Cardiac septum (tissue), 1 donor: ENCODE measurements around the gene PARM1. TPM values are rescaled to one million over a fixed set of nuclear protein-coding genes. Genes with fewer than 3 reads are reported as not detected.
"Not testable (repeated sequence)": the region's sequence is repeated elsewhere in the genome, so short reads cannot be mapped to it uniquely, and the experiment has no call there.

ENCODE experiments used
- DNase-seq: peaks from one replicate; pipeline ENCODE4 v3.0.0-alpha.2; 2020; ENCODE audit warnings: low spot score
- intact Hi-C: fragments of 100-400 bp; cut with DNase I; formaldehyde crosslinking; loops from one replicate; pipeline ENCODE4 v1.14.0; 2022
- total RNA-seq: library from RNA; stranded (reverse); fragmentation: NEBNext Ultra II Directional; extraction: Animal tissue kit (Norgen Biotek cat#: 25700); gene quantifications from one replicate; pipeline ENCODE4 v1.2.1, GENCODE V29; 2021
- donor health status: DM: no; HTN: no; CAD: no.

PARM1 gene
- total RNA-seq, 1 donor from 2014 or later: 74.4 TPM

DNA sequence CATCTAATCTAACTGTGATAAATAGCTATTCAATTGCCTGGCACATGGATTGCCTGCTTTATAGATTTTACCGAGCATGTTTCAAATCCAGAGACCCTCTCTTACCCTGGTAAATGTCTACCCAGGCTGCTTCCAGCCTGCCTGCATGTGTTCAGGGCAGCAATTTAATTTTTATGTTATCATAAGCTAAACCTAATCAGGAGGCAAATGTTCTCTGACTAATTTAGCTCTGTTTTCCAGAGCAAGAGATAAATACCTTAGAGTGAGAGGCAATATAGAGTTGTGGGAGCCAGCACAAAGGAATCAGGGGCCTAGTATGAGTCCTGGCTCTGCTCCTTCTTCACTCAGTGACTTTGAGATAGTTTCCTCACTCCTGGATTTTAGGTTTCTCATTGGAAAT is 37.7 kb downstream of the PARM1 start:
- no peak for DNase-seq
- intact Hi-C loops: loop anchor here (2.0 to 5.0 kb wide), 2 partner anchors 36 to 47 kb away; no protein-coding TSS in a partner anchor

DNA sequence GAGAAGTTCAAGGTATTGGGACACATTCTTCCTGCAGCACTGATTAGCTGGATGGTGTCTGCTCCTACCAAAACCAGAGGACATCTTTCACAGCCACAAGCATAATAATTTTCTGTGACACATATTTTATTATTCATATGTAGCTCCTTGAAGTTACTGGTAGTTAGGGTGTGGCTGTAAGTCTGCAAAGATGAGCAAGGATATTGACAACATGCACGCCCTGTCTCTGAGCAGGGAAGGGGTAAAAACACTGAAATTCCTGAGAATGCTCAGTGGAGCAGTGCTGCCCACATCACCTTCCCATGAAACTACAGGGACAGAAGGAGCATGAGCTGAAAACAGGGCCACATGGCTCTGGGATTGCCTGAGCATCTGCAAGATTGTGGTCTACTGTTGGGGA is 38.9 kb downstream of the PARM1 start:
- intact Hi-C loops: loop anchor here (2.0 to 5.0 kb wide), 2 partner anchors 37 to 45 kb away; no protein-coding TSS in a partner anchor
- DNase-seq: no peak

DNA sequence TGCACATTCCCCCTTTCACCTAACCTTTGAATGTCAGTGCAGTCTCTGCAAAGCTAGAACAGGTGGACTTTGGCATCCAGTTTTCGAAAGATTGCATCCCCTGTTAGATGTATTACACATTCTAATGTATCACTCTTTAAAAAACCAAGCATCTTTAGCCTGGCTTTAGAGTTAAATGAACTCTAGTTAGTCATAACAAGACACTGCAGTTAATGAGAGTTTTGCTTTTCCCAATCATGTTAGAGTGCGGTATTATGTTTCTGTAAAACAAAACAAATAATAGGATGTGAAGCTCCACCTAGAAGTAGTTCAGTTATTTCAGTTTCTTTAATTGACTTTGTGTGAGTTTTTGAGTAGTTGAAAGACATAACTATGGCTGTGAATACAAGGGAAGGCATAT is 42.2 kb downstream of the PARM1 start:
- DNase-seq: no peak
- intact Hi-C loops: no loop called here

DNA sequence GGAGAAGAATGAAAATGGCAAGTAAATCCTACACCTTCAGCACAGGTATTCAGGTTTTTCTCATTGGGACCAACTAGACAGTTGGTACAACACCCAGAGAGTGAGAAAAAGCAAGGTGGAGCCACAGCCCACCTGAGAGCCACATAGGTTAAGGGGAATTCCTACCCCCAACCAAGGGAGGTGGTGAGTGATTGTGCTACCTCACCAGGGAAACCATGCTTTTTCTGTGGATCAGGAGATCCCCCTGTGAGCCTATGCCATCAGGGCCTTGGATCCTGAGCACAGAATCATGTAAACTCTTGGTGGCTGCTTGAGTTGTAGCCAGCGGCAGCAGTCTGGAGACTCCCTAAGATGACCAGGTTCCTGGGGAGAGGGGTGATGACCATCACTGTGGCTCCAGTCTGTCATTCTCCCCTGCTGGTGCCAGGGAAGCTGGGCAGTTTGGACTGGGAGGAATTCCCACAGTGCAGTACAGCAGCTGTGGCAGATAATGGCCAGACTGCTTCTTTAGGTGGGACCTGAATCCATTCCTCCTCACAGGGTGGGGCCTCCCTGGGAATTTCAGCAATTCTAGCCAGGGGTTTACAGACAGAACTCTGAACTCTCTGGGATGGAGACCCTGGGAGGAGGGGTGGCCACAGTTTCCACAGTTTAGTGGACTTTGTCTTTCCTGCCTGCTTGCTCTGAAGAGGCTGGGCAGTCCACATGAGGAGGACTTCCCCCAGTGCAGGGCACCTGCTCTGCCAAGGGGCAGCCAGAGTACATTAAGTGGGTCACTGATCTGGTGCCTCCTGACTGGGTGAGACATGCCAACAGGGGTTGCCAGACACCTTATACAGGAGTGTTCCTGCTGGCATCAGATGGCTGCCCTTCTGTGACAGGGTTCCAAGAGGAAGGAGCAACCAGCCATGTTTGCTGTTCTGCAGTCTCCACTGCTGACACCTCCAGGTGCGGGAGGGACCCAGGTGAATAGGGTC is 43.2 kb downstream of the PARM1 start:
- intact Hi-C loops: no loop called here
- DNase-seq: no peak

DNA sequence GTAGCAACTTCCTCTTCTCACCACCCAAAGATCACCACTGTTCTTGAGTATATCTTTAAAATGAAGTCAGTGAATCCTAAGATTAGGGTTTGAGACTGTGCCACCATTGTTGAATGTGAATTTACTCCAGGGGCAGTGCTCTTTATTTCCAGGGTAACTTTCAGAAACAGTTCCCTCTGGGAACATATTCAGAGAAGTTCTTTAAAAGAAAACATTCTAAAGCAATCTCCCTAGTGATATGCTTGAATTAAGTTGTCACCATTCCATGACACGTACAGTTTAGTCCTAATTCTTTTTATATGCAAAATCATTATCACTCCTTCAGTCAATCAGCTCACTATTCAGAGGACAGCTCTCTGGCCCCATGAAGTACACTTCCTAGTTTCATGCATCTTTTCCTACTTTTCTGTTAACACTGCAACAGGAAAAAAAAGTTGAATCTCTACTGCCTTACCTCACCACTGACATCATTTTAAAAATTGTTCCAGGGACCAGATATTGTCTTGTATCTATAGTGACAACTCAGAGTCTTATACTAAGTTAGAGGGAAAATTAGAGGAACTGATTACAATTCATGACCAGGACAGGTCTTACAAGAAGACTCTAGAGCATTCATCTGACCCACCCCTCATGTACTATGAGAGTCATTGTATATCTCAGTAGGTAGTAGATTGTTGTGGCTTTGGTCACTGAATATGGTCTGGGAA is 49.8 kb downstream of the PARM1 start:
- intact Hi-C loops: no loop called here
- DNase-seq: no peak

DNA sequence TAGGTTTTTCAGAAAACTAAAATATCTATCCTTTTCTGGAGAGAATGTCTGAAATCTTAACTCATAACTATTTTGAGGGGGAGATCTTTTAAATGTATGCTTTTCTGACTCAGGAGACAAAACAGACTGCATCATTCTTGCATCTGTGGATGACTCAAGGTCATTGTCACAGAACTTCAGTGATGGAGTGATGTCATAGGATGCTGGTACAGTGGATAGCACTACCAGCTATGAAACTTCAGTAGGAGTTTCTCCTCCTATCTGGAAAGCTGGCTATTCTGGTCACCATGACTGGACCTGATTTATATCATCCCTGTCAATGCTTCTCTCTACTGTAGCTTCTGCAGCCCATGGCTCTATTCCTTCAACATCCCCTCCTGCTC is 50.3 kb downstream of the PARM1 start:
- intact Hi-C loops: no loop called here
- DNase-seq: no peak

DNA sequence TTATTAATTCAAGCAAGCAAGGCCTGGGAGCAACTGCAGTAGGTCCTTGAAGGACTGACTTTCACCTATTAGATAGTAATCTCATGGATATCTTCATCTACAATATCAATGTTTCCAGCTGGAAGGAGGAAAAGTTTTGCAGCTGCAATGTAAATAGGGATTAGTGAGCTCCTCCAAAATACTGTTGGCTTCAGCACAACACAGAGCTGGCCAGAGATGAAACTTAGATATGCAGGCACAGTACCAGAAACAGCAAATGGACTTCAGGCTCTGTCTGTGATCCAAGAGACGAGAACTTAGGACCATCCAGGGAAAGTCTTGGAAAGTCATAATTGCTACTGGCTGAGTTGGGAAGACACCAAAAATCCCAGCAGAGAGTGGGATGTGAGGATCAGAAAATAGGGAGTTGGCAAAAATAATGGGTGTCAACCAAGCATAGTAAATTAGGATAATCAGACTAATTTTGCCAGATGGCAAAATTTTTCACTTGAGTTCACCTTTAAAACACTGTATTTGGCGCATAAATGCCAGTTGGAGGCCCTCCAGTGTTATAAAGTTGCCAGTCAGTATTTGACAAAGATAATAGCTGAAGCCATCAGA is 57.5 kb downstream of the PARM1 start:
- intact Hi-C loops: no loop called here
- no peak for DNase-seq

DNA sequence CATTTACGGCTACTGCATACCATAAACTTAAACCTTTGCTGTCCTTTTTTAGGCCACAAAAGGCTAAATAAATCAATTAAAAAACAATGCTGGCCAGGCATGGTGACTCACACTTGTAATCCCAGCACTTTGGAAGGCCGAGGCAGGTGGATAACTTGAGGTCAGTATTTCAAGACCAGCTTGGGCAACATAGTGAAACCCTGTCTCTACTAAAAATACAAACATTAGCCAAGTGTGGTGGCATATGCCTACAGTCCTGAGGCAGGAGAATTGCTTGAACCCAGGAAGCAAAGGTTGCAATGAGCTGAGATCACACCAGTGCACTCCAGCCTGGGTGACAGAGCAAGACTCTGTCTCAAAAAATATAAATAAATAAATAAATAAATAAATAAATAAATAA is 61.5 kb downstream of the PARM1 start:
- DNase-seq, intact Hi-C loops: not testable (repeated sequence)

DNA sequence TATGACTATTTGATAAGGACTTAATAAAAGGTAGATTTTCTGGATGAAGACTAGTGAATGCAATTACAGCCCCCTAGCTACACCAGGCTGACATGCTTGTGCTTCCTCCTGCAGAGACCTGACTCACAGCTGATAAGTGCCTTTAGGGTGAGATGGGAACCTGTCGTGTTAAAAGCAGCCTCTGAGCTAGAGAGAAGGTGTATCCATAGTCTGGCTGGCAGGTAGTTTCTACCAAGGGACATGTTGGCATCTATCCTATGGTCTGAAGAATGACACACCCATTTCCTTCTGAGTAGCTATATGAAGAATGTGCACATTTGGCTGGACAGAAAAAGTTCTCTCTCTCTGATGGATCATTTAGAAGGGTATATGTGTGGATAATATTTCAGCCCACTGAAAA is 64.1 kb downstream of the PARM1 start:
- no peak for DNase-seq
- intact Hi-C loops: no loop called here

DNA sequence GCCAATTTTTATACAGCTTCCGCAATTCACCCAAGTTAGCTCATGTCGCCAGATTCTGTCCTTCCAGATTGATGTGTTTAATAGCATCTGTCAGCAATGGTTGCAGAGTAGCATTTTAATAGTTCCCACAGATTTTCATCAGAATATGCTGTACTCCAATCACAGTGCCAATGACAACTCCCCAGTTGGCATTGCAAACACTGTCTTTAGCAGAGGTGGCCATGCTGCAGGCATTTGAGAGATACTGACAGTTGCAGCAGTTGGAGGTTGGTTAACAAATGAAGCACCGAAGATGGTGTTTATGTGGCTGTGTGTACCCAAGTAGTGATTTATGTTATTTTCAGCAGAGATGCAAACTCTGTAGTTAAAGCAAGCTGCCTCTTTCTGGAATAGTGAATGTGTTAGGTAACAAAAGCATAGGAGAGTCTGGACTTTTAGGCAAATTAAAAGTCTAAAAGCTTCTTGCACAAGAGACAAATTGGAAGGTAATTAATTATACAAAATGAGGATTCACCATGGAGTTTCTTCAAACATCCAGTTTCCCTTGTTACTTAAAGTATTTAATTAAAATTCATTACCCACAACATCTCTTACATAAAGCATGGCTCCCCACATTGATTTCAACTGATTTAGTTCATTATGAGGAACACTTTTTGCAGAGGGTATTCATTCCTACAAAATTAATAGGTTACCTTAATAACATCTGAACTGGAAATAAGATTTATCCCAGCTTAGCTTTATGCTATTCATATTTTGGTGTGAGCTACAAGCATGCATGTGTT is 65.2 kb downstream of the PARM1 start:
- intact Hi-C loops: no loop called here
- DNase-seq: no peak

DNA sequence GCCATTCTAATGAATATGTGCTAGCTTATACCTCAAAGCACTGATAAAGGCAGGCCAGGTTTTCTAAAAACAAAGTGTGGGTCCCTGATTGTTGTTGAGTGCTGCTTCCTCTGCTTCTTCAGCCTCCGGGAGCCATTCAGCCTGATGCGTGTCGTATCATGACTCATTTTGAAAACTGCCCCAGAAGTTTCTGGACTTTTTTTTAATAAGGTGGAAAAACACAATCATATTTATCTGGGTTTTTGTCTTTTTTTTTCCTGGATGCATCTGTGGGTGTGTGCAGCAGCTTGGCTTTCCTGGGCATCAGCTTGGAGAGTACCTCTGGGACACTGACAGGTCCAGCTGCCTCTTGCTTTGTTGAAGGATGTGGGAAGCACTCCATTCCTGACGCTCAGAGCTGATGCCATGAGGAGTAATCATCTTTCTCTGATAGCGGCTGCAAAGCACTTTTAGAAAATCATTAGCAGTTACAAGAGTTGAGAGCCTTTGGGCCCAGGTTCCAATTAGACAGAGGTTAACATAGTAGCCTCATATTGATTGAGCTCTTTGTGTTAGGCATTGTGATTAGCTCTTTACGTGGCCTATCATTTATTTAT is 66.9 kb downstream of the PARM1 start:
- intact Hi-C loops: no loop called here
- DNase-seq: no peak

DNA sequence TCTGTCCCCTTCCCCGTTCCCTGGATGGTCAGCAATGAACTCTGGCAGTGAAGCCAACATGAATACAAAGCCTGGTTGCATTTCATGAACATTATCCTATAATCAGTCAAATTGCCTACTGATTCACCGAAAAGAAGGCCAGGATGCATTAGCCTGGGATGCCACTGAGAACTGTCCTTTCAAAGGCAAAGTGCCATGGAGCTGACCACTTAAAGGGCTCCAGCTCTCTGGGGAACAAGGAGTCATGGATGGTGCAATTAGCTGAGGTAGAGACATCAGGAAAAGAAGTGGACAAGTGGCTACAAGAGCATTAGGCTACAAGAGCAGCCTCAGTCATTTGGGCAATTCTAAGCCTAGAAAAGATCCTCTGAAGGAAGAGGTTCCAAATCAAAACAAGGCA is 69.0 kb downstream of the PARM1 start:
- intact Hi-C loops: no loop called here
- no peak for DNase-seq

DNA sequence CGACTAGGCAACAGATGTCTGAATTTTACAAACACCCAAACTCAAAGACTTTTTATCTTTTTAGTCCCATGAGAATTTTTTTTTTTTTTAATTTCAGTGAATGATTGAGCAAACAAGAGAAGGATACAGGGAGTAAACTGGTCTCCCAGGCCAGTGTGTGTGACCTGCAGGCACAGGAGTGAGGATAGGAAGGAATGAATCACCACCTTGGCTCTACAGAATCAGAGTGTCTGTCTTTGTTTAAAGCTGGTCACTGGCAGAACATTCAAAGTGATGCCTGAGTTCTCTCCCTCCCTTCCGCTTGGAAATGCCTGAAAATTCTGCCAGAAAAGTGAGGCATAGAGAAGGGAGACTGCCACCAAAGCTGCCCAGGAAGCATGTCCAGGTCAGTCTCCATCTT is 69.5 kb downstream of the PARM1 start:
- intact Hi-C loops: no loop called here
- DNase-seq: no peak

DNA sequence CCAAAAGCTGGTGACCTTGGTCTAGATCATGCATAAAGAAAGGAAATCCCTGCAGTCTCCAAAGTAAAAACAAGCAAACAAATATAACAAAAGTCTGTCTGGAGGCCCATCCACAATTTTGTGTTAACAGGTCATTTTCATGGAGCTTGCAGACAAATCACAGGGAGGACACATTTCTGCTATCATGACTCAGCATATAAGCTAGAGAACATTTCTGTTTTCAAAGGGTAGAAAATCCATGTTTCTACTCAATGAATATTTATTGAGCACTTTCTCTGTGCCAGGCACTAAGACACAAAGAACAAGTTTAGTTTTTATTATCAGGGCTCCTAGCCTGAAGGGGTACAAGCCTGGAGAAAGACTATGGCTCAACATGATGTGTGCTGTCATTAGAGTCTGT is 71.1 kb downstream of the PARM1 start:
- DNase-seq: no peak
- intact Hi-C loops: no loop called here

DNA sequence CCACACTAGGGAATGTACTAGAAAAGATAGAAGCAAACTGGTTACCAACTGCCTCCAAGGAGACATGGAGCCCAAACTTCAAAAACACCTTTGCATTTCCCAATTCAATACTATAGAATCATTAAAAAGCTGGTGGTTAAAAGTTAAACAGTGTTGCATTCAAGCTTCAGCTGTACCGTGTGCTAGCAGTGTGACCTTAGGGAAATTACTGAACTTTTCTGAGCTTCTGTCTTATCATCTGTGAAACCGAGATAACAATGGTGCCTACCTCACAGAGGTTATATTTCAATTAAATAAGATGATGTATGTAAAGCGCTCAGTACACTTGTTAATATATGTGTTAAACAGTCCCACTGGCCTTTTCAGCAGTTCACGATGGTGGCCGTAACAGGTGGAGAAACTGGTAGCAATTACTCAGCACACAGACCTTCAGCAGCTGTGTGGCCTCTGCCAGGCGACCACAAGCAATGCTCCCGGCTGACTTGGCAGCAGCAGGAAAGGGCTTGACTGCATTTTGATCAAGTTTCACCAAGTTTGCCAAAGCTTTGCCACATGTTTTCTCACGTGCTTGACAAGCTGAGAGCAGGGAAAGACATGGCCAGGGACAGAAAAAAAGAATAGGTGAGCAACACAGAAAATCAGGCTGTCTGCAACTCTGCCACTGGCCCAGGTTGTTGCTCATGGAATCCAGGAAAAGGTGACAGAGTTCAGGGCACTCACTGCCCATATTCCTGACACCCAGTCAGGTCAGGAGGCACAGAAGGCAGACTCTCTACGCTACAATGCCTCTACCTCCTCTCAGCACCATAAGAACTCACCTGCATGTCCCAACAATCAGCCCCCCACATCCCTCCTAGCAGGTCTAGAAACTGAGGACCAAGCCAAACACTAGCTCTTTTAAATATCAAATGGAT is 72.1 kb downstream of the PARM1 start:
- intact Hi-C loops: no loop called here
- no peak for DNase-seq

DNA sequence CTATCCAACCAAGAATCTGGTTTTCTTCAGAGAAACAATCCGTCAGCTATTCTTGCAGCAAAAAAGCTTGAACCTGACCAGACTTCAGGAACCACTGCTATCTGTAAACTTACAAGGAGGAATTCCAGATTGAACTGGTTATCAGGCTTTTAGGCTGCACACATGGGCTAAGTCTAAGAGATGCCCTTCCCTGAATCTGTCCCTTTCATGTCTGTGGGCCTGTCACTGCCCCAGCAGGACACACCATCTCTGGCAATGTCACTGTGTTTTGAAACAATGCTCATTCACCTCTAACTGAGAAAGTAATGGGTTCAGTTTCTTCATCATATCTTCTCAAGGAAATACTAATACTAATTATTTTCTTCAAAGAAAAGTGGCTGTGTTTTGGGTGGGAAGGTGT is 72.8 kb downstream of the PARM1 start:
- DNase-seq: no peak
- intact Hi-C loops: no loop called here

DNA sequence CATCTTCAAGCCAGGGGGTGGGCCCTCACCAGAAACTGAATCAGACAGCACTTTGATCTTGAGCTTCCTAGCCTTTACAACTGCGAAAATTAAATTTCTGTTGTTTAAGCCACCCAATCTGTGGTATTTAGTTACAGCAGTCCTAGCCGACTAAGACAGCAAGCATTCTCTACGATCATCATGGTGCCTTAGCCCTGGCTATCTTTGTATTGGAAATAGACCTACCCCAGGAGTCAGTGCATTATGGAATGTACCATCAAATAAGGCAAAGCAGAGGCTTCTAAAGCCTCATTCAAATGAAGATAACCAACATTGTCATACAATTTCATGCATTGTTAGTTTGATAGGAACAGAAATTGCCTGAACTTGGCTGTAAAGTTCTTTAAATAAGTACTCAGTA is 75.0 kb downstream of the PARM1 start:
- no peak for DNase-seq
- intact Hi-C loops: no loop called here

DNA sequence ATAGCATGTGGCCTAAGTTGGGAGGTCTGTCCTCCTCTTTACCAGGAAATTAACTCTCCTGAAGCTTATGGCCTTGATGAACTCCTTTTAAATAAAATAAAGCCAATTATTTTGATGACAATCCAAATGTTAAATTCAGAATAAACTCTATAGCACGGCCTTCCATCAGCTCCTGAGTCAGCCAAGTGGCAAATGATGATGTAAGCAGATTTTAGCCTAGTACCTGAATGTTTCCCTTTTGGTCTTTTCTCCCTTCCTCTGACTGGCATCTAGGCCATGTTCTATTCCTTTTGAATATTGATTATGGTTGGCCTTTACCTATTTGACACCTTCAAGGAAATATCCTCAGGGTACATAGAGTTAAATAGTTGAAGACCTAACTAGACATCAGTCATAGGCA is 76.2 kb downstream of the PARM1 start:
- DNase-seq: no peak
- intact Hi-C loops: no loop called here
